ENCODE data around the gene MALSU1.

GRCh38 chr7:23338439-23338838 lies 39.3 kb downstream of the MALSU1 start:
- TF ChIP-seq POLR2A (IDR thresholded peaks at IDR 0.05; ENCODE audit: low read length), result no peak
- TF ChIP-seq GATA1 (IDR thresholded peaks at IDR 0.05; ENCODE audit: low read depth, low read length), result no peak
